HG03521 (cell line): ENCODE results near the gene MORN2.
A peak's percentile ranks its signal among the peaks of the same experiment; 100 is the strongest.
"Not testable (repeated sequence)": the region's sequence is repeated elsewhere in the genome, so short reads cannot be mapped to it uniquely, and the experiment has no call there.

ENCODE experiments used
- ATAC-seq: cut with Tn5 transposase; IDR thresholded peaks from one replicate; pipeline ENCODE4 v1.9.1; 2021; ENCODE audit warnings: mild to moderate bottlenecking, moderate library complexity; ENCODE audit not compliant: unreplicated experiment

MORN2 gene

DNA sequence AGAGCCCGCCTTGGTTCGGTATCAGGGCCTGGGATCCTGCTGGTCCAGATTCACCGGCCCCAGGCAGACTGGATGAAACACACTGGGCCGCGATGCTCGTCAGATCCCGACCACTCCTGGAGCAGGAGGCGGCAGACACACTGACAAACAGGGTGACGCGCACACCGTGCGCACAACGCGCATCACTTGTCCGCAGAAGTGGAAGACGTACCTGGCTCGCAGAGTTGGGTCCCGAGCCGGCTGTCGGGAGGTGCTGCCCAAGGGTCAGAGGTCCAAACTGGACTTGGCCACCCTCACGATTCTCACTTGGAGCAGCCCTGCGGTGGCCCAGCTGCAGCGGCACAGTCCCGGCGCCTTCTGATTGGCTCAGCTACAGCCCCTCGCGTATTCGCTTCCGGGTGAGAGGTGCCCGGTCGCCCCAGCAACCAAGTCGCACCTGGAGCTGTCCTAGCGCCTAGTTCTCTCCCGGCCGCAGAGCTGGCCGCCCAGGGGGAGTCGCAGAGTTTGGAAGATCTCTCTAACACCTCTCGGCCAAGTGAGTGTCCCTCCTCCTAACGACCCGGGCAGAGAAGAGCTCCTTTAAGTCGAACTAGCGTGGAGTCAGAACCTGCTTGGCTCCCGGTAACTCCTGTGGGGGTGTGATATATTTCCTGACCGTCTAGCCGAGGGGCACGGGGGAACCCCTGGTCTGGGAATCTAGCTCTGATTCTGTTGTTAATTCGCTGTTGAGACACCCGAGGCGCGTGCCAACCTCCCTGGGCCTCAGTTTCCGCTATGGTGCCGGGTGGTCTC, at the start of gene MORN2, which contains the start of gene DHX57:
Gene MORN2 (plus strand): TSS at position 401 of the 792 bp plus-strand sequence.
Gene DHX57 (minus strand): TSS at position 359 of the 792 bp plus-strand sequence. CDS start 7,529 bp downstream, outside the sequence.
- ATAC-seq, result peak; percentile 100

DNA sequence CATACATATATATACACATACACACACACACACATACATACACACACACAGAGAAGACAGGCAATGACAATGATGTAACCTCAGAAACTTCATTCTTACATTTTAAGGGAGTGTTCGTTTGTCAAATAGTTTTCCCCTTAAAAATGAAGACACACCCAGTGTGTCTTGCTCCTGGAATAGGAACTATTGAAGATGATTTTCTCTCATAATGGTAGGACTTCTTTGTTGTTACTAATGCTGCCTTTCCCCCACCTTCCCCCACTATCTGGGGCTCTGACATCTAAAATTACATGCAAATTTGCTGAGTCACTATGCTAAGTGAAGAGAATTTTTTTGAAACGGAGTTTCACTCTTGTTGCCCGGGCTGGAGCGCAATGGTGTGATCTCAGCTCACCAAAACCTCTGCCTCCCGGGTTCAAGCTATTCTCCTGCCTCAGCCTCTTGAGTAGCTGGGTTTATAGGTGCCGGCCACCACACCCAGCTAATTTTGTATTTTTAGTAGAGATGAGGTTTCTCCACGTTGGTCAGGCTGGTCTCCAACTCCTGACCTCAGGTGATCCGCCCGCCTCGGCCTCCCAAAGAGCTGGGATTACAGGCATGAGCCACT, 48.1 kb upstream of the MORN2 start:
- not testable (repeated sequence) for ATAC-seq

DNA sequence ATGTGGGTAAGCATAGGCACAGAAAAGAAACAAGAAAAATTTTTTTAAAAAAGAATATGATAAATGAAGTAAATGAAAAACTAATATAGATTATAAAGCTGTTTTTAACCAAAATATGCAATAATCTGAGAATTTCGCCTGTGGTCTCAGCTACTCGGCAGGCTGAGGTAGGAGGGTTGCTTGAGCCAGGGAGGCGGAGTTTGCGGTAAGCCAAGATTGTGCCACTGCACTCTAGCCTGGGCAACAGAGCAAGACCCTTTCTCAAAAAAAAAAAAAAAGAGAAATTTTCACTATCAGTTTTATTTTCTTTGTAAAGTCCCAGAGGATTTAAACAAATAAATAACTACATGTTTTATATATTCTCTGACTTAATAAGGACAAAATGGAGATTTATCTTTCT, 47.3 kb upstream of the MORN2 start:
- ATAC-seq, result no peak

DNA sequence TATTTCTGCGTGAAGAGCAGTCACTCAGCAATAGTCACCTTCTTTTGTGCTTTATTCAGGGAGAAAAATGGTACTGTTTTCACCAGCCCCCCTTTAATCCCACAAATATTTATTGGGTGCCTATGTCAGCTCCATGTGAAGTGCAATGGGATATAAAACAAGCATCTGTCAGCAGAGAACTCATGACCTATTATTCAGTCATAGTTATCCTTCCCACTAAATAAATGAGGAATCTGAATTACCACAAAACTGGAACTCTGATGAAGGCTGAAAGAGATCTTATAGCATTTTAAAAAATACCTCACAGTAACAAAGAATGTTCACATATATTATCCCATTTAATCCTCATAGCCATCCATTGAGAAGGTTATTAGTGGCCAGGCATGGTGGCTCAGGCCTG, 45.8 kb upstream of the MORN2 start:
- no peak for ATAC-seq

DNA sequence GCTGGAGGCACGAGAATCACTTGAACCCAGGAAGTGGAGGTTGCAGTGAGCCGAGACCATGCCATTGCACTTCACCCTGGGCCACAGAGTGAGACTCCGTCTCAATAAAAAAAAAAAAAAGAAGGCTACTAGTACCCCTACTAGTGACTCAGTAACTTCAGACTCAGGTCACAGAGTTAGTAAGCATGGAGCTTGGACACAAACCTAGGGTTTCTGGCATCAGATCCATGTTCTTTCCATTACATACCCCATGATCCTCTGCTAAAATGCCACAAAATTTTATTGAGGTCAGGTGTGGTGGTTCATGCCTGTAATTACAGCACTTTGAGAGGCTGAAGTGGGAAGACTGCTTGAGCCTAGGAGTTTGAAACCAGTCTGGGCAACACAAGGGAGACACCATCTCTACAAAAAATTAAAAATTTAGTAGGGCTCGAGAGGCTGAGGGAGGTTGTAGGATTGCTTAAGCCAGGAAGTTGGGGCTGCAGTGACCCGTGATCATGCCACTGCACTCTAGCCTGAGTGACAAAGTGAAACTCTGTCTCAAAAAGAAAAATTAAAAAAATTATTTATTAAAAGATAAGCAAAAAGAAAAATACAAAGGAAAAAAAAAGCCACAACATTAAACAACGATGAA, 45.1 kb upstream of the MORN2 start:
- no peak for ATAC-seq

DNA sequence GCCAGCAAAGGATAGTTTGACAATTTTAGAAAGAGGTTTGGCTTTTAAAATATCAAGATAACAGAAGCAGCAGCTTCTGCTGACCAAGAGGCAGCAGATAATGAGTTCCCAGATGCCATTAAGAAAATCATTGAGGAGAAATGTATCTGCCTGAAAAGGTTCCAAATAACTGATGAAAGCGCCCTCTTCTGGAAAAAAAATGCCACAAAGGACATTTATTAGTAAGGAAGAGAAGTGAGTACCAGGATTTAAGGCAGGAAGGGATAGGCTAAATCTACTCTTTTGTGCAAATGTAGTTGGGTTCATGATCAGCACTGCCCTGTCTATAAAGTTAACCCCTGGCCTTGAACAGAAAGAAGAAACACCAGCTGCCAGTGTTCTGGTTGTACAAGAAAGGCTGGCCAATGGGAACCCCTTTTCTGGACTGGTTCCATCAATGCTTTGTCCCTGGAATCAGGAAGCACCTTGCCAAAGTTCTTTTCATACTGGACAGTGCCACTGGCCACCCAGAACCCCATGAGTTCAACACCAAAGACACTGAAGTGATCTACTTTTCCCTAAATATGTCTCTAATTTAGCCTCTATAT, 40.7 kb upstream of the MORN2 start:
- no peak for ATAC-seq

DNA sequence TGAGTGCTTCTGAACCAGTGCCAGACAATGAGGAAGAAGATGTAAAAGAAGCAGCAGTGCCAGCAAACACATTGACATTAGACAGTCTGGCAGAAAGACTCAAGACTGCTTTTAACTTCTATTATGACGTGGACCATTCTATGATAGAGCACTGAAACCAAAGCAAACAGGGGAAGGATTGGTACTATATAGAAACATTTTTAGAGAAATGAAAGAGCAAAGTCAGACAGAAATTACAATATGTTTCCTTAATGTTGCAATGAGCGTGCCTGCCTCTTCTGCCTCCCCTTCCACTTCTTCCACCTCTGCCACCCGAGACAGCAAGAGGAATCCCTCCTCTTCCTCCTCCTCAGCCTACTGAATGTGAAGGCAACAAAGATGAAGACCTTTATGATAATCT, 39.8 kb upstream of the MORN2 start:
- peak; percentile 82 for ATAC-seq

DNA sequence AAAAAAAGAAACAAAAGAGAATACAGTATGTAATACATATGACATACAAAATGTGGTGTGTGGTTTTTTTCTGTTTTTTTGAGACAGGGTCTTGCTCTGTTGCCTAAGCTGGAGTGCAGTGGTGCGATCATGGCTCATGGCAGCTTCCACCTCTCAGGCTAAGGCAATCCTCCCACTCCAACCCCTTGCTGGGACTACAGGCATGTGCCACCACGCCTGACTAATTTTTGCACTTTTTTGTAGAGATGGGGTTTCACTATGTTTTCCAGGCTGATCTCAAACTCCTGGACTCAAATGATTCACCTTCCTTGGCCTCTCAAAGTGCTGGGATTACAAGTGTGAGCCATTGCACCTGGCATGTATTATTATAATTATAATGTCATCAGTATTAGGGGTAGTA, 39.0 kb upstream of the MORN2 start:
- ATAC-seq, result no peak

DNA sequence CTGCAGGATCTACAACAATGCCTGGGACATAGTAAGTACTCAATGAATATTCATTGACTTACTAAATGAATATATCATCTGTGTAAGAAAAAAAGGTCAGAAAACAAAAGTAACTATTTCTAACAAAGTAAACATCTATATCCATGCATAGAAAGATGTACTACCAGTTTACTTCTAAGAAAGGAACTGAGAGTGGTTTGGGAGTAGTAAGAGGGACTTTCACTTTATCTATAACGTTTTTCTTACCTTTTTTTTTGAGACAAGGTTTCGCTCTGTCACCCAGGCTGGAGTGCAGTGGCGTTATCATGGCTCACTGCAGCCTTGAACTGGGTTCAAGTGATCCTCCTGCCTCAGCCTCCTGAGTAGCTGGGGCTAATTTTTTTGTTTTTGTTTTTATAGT, 25.7 kb upstream of the MORN2 start:
- ATAC-seq, result peak; percentile 75

DNA sequence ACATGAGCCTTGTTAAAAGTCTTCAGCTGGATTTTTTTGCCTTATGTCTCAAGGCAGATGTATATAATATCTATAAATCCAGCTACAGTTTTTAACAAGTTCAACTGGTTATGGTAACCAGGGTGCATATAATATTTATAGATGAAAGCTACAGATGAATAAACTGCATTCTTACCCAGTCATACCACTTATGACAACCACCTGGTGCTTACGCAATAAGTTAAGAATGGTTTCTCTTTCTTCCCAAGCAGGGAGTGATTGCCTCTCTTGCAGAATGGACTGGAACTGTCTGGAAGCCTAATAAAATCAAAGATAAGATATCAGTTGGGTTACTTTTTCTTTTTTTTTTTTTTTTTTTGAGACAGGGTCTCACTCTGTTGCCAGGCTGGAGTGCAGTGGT, 19.6 kb upstream of the MORN2 start:
- no peak for ATAC-seq

DNA sequence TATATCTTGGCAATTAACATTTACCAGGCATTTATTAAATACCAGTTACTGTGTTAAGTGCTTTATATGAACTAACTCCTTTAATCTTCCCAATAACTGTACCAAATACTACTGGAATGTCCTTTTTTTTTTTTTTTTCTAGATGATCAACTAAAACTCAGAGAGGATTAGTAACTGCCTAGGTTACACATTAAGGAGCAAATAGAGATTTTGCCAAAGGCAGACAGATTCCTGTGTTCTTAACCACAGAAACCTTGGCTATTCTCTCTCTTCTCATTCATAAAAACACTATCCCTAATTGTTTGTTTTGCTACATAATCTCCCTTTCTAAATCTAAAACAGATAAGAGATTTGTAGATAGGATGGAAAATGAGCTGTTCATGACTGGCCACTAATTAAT, 13.3 kb upstream of the MORN2 start:
- no peak for ATAC-seq

DNA sequence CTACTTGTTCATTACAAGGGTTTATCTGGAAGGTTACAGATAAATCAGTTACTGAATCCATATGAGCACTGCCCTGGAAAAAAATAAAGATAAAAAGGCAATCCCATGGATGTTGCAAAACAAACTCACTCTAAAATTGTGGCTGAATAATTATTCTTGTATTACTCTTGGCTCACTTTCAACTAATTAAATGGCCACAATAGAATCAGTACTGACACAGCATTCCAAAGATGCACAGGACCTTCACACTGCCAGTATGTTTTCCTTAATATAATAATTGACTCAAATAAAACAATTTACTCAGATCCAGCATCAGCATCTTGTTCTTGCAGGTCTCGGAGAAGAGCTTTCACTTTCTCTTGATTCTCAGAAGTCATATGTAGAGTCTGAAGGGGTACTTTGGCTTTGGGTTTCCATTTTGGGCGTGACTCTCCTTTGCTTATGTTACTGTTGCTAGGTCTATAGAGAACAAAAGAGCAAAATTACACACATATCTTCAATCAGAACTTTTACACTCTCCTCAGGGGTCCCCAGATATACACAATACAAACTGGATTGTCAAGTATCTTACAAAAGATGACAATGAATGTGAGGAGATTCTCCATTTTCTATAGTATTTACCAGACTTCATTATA, 12.6 kb upstream of the MORN2 start:
- peak; percentile 67 for ATAC-seq

DNA sequence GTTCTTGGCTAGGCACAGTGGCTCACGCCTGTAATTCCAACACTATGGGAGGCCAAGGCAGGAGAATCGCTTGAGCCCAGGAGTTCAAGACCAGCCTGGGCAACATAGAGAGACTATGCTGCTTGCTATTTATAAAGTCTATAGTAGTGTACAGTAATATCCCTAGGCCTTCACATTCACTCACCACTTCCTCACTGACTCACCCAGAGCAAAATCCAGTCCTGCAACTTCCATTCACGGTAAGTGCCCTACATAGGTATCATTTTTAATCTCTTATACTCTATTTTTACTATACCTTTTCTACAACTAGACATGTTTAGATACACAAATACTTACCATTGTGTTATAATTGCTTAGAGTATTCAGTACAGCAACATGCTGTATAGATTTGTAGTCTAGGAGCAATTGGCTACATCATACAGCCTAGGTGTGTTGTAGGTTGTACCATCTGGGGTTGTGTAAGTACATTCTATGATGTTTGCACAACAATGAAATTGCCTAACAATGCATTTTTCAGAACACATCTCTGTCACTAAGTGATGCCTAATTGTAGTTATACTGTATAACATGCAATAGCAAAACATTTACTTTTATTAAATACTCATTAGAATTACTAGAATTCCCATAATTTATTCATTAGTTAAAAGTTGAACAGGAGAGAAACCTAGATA, 8.9 kb upstream of the MORN2 start:
- no peak for ATAC-seq

DNA sequence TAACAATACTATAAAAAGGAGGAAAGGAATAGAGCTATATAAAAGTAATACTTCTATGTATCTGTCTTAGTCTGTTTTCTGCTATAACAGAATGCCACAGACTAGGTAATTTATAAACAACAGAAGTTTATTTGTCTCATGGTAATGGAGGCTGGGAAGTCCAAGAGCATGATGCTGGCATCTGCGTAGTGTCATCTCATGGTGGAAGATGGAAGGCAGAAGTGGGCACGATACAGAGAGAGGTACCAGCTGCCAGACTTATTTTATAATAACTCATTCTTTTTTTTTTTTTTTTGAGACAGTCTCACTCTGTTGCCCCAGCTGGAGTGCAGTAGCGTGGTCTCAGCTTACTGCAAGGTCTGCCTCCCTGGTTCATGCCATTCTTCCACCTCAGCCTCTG, 4.3 kb upstream of the MORN2 start:
- ATAC-seq, result no peak

DNA sequence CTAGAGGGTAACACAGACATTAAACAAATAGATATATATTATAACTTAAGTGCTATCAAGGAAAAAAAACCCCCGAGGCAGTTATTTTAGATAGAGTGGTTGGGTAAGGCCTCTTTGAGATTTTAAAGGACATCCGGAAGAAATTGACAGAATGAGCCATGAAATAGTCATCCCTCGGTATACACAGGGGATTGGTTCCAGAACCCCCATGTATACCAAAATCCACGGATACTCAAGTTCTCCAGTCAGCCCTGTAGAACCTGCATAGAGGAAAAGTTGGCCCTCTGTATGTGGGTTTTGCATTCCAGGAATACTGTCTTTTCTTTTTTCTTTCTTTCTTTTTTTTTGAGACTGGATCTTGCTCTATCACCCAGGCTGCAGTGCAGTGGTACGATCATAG, 2.0 kb upstream of the MORN2 start:
- no peak for ATAC-seq

DNA sequence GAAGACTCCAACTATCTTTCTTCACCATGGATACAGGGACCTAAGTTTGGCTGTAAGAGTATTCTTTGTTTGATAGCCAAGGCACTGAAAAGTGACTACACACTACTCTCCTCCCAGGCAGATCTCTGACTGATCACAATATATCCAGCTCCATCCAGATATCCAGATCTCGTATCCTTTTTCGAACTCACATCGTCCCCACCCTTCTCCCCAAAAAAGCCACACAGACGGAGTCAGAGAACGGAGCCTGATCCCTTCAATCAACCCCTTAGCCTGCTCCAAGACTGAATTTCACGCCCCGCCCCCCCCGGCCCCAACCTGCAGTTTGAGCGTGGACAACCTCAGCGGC, 575 bp upstream of the MORN2 start:
- no peak for ATAC-seq

DNA sequence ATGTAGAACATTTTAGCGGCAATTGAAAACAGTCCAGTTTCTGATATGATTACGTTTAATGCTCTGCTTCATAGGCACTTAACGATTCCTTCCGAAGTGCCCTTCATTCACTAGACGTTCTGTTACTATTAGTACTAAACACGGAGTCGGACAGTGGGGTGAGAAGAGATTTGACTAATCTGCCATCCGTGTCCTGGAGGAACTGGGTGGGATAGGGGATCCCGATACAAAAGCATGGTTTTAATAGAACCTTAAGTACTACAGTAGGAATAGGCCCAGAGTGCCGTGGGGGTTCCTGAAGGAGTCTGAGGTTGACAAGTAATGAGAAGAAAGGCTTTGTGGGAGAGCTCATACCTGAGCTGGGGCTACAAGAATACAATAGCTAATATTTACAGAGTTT, 631 bp downstream of the MORN2 start:
- no peak for ATAC-seq

DNA sequence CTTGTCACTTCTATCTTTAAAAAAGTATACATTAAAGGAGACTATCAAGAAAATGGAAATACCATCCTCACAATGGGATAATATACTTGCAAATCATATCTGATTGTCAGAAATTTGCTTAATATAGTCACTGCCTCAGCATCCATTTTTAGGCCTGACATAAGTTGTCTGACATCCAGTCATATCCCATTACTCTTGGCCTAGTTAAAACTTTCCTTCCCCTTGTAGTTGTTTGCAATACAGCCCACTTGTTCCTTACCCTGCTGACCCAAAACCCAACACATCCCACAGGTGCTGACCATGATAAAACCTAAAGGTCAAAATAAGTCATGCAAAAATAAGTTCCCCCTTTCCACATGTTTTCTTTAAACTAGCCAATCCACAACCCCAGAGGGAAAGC, 10.3 kb downstream of the MORN2 start:
- no peak for ATAC-seq

DNA sequence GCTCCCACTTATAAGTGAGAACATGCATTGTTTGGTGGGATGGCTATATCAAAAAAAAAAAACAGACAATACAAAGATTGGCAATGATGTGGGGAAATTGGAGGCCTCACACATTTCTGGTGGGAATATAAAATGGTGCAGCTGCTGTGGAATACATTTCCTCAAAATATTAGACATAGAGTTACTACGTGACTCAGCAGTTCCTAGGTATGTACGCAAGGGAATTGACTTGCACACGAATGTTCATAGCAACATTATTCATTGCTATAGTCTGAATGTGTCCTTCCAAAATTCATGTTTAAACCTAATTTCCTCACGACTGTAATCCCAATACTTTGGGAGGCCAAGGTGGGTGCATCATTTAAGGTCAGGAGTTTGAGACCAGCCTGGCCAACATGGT, 11.6 kb downstream of the MORN2 start:
- ATAC-seq, result no peak

DNA sequence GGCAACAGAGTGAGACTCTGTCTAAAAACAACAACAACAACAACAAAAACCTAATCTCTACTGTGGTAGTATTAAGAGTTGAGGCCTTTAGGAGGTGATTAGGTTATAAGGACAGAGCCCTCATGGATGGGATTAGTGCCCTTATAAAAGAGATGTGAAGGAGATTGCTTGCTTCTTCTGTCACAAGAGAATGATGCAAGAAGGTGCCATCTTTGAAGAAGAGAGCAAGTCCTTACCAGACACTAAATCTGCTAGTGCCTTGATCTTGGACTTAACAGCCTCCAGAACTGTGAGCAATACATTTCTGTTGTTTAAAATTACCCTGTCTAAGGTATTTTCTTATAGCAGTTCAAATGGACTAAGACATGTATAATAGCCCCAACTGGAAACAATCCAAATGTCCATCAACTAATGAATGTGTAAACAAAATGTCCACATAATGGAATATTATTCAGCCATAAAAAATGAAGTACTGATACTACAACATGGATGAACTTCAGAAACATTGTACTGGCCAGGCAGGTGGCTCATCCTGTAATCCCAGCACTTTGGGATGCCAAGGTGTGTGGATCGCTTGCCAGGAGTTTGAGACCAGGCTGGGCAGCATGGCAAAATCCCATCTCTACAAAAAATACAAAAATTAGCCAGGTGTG, 12.3 kb downstream of the MORN2 start:
- no peak for ATAC-seq
